K562 (cell line): ENCODE data around the gene UNC79. TPM values are rescaled to one million over a fixed set of nuclear protein-coding genes. Genes with fewer than 3 reads are reported as not detected.

ENCODE experiments used
- ATAC-seq: fragments of 200-7000 bp; cut with Tn5 transposase; 3 replicates; pipeline ENCODE4 v1.9.1; 2020; ENCODE audit warnings: moderate library complexity
- BruUV-seq: library from RNA; stranded (reverse); fragments of 400-500 nt; replicated peaks from 2 replicates; lab custom pipeline; 2021; lab: Mats Ljungman, UMichigan
- CTCF ChIA-PET: fragments of 300-600 bp; formaldehyde crosslinking; extraction: SDS; loops from one replicate; lab custom pipeline; 2021; ENCODE audit warnings: low intra/inter-chr PET ratio; lab: Yijun Ruan, JAX
- POLR2A ChIA-PET: fragments of 300-600, 350-650 bp; sonication (Branson Sonifier 250); formaldehyde crosslinking; extraction: SDS; loops from one replicate; lab custom pipeline; 2021; ENCODE audit warnings: antibody characterized with exemption, inconsistent platforms; lab: Yijun Ruan, JAX
- DNase-seq, 4 experiments: peaks; one replicate each; pipeline versions ENCODE4 v3.0.0 to v3.0.0-alpha.2; 2011 to 2018; ENCODE audit warnings: low spot score in 3 of 4, mixed read lengths in 3 of 4; ENCODE audit errors: extremely low read depth in 1 of 4
- FAIRE-seq: peaks from 2 replicates; lab custom pipeline; 2011; peaks lifted over from hg19 to GRCh38; lab: Jason Lieb, UNC
- H2AFZ ChIP-seq: 2 replicates; pipeline ENCODE4 v1.6.0; 2011; ENCODE audit warnings: low read depth, low read length, control low read depth, inconsistent platforms
- H3K27ac ChIP-seq: fragments of 200-600 bp; 3 replicates; pipeline ENCODE4 v1.8.0; 2011; ENCODE audit warnings: low read depth, mild to moderate bottlenecking, control low read depth, inconsistent platforms, low read length, moderate library complexity, mixed read lengths; ENCODE audit errors: extremely low read depth
- H3K27me3 ChIP-seq, 2 experiments: fragments of 300-600 bp in 1 of 2; 2 replicates in 1 of 2; 3 replicates in 1 of 2; pipeline versions ENCODE4 v1.6.0 to v1.8.0; 2011; ENCODE audit warnings: inconsistent platforms in 2 of 2, low read length in 2 of 2, mild to moderate bottlenecking in 1 of 2, mixed read lengths in 1 of 2, moderate library complexity in 1 of 2; ENCODE audit not compliant: control insufficient read depth in 2 of 2, insufficient read depth in 2 of 2
- H3K36me3 ChIP-seq: fragments of 300-600 bp; 3 replicates; pipeline ENCODE4 v1.8.0; 2011; ENCODE audit warnings: mild to moderate bottlenecking, low read length, inconsistent platforms; ENCODE audit not compliant: control insufficient read depth, insufficient read depth
- H3K4me1 ChIP-seq, 2 experiments: fragments of 200-600 bp in 1 of 2; replicated peaks in 1 of 2; 2 replicates in 1 of 2; 3 replicates in 1 of 2; pipeline versions ENCODE4 v1.5.1 to v1.8.0; 2011; ENCODE audit warnings: inconsistent platforms in 2 of 2, low read length in 2 of 2, mild to moderate bottlenecking in 1 of 2, mixed read lengths in 1 of 2, moderate library complexity in 1 of 2; ENCODE audit not compliant: control insufficient read depth in 2 of 2, insufficient read depth in 2 of 2
- H3K4me2 ChIP-seq: 2 replicates; pipeline ENCODE4 v1.6.1; 2011; ENCODE audit warnings: low read length, control low read depth, inconsistent platforms, mixed read lengths; ENCODE audit not compliant: insufficient read depth
- H3K4me3 ChIP-seq: fragments of 200-600 bp; sonication (generic), shearing (Covaris generic); 2 replicates; pipeline ENCODE4 v1.5.1; 2016; ENCODE audit warnings: control low read depth, inconsistent platforms
- H3K79me2 ChIP-seq: fragments of 200-600 bp; 3 replicates; pipeline ENCODE4 v1.8.0; 2011; ENCODE audit warnings: low read length, inconsistent platforms; ENCODE audit not compliant: control insufficient read depth, insufficient read depth
- H3K9ac ChIP-seq, 2 experiments: 2 replicates each; pipeline versions ENCODE4 v1.6.0 to v1.6.1; 2011; ENCODE audit warnings: low read depth in 2 of 2, low read length in 2 of 2, control low read depth in 1 of 2, inconsistent platforms in 1 of 2, mild to moderate bottlenecking in 1 of 2, mixed read lengths in 1 of 2; ENCODE audit not compliant: insufficient read depth in 1 of 2
- H3K9me1 ChIP-seq: one replicate; pipeline ENCODE4 v1.6.0; 2011; ENCODE audit warnings: inconsistent platforms, mild to moderate bottlenecking, low read length, moderate library complexity; ENCODE audit not compliant: control insufficient read depth, insufficient read depth
- H3K9me3 ChIP-seq: replicated peaks from 2 replicates; pipeline ENCODE4 v1.5.1; 2011; ENCODE audit warnings: low read depth, low read length, inconsistent platforms; ENCODE audit not compliant: control insufficient read depth, insufficient read depth
- H4K20me1 ChIP-seq: replicated peaks from 2 replicates; pipeline ENCODE4 v1.6.1; 2011; ENCODE audit warnings: low read length, inconsistent platforms, mixed read lengths; ENCODE audit not compliant: control insufficient read depth, insufficient read depth
- CHD1 ChIP-seq: fragments of 200-600 bp; sonication (generic); IDR thresholded peaks from one replicate; pipeline ENCODE4 v1.6.1; 2012; ENCODE audit warnings: mild to moderate bottlenecking, moderate library complexity, low read length, inconsistent platforms
- E4F1 ChIP-seq: fragments of 250-450 bp; sonication (Bioruptor Pico); IDR thresholded peaks from 2 replicates; pipeline ENCODE4 v1.5.0; 2021; ENCODE audit warnings: mild to moderate bottlenecking, borderline replicate concordance
- LCOR ChIP-seq: sonication (generic); formaldehyde crosslinking; IDR thresholded peaks from 2 replicates; pipeline ENCODE4 v1.8.0; 2022; ENCODE audit warnings: mild to moderate bottlenecking, missing genetic modification reagents
- MAX ChIP-seq: sonication (generic); formaldehyde crosslinking; IDR thresholded peaks from 2 replicates; pipeline ENCODE4 v1.9.0; 2022; ENCODE audit warnings: mild to moderate bottlenecking, missing genetic modification reagents
- NUFIP1 ChIP-seq: fragments of 450-650 bp; IDR thresholded peaks from 2 replicates; pipeline ENCODE4 v1.6.1; 2018; ENCODE audit not compliant: partially characterized antibody
- POLR3G ChIP-seq: IDR thresholded peaks from 2 replicates; pipeline ENCODE4 v1.6.1; 2011; ENCODE audit not compliant: insufficient read length, insufficient replicate concordance; ENCODE audit errors: extremely low read depth
- PPARD ChIP-seq: fragments of 250-450 bp; sonication (Bioruptor Pico); IDR thresholded peaks from 2 replicates; pipeline ENCODE4 v1.8.0; 2022; ENCODE audit warnings: inconsistent platforms, mild to moderate bottlenecking, moderate library complexity
- PTBP1 ChIP-seq: fragments of 200-400 bp; formaldehyde crosslinking; IDR thresholded peaks from 2 replicates; pipeline ENCODE4 v1.6.1; 2017; ENCODE audit warnings: low read depth, low read length
- SIN3B ChIP-seq: fragments of 450-650 bp; IDR thresholded peaks from 2 replicates; pipeline ENCODE4 v1.6.1; 2017; ENCODE audit warnings: low read depth, mild to moderate bottlenecking, moderate library complexity
- SNIP1 ChIP-seq: fragments of 450-650 bp; IDR thresholded peaks from 2 replicates; pipeline ENCODE4 v1.7.1; 2017; ENCODE audit warnings: low read depth, mild to moderate bottlenecking
- SOX6 ChIP-seq: fragments of 450-650 bp; IDR thresholded peaks from 2 replicates; pipeline ENCODE4 v1.6.1; 2014; ENCODE audit warnings: mild to moderate bottlenecking
- VEZF1 ChIP-seq: fragments of 200-800 bp; sonication (Bioruptor generic); IDR thresholded peaks from 2 replicates; pipeline ENCODE4 v1.6.1; 2017; ENCODE audit warnings: missing genetic modification characterization, missing compliant biosample characterization
- ZNF277 ChIP-seq: fragments of 250-450 bp; sonication (Bioruptor Pico); IDR thresholded peaks from 2 replicates; pipeline ENCODE4 v1.8.0; 2022; ENCODE audit warnings: inconsistent platforms, mild to moderate bottlenecking, moderate library complexity, borderline replicate concordance
- ZNF280A ChIP-seq: fragments of 450-650 bp; IDR thresholded peaks from 2 replicates; pipeline ENCODE4 v1.6.1; 2018; ENCODE audit warnings: mild to moderate bottlenecking, low read depth; ENCODE audit not compliant: partially characterized antibody
- WGBS: fragments of 100-300 bp; shearing (Covaris generic); methylation state at CpG from one replicate; pipeline ENCODE4 v1.1.6; 2016; ENCODE audit warnings: low coverage, mixed read lengths; ENCODE audit not compliant: insufficient coverage; ENCODE audit errors: missing lambda C conversion rate; 5-methylcytosine and 5-hydroxymethylcytosine counted together
- in situ Hi-C: fragments of 300-500 bp; cut with MboI; formaldehyde crosslinking; loops from 4 replicates; pipeline ENCODE4 v1.15.0; 2018; ENCODE audit warnings: inconsistent platforms, mixed read lengths
- intact Hi-C: fragments of 100-400 bp; cut with micrococcal nuclease; formaldehyde crosslinking; loops from 2 replicates; pipeline ENCODE4 v1.14.2; 2022
- polyA plus RNA-seq, 8 experiments: library from polyadenylated mRNA; depleted of rRNA in 4 of 8; stranded (reverse) in 5 of 8; unstranded in 3 of 8; fragments of >200 nt; fragmentation: Nextera tagmentation in 2 of 8; fragmentation: Illumina TruSeq in 1 of 8; extraction: Ambion mirVana in 2 of 8; extraction: Trizol in 1 of 8; gene quantifications; 2 replicates each; pipeline versions ENCODE4 v1.2.1 to v1.2.3, GENCODE V29; 2011 to 2014; ENCODE audit warnings: inconsistent platforms in 1 of 8, missing spikeins in 1 of 8
- total RNA-seq, 7 experiments: library from RNA; depleted of rRNA in 6 of 7; stranded (reverse); fragments of >200 nt in 6 of 7; fragmentation: Illumina TruSeq in 2 of 7; extraction: Trizol in 2 of 7; gene quantifications; 2 replicates each; pipeline versions ENCODE4 v1.2.1 to v1.2.3, GENCODE V29; 2011 to 2021; ENCODE audit warnings: low replicate concordance in 1 of 7

The UNC79 gene
- total and polyA plus RNA-seq, 9 of the 15 experiments (the other 6 are each of a cell fraction or from before 2014, with no cell fraction given) = under 0.01 to 0.04 (median 0.01) TPM; not detected in 6

- no TSS peak for BruUV-seq
- POLR2A ChIA-PET = no interaction called here
- TF ChIP-seq MAX = no peak
- no peak for TF ChIP-seq PTBP1
- no peak for TF ChIP-seq VEZF1 (CRISPR knock-in tag)
- TF ChIP-seq POLR3G = no peak
- TF ChIP-seq LCOR (CRISPR knock-in tag) = no peak
- no peak for TF ChIP-seq ZNF277 (CRISPR knock-in tag)
- no peak for TF ChIP-seq PPARD
- no peak for TF ChIP-seq E4F1 (CRISPR knock-in tag)
- TF ChIP-seq NUFIP1 = no peak
- TF ChIP-seq SOX6 = 0 out of 2 replicates have a peak, but pooled peaks have one; percentile 11
- TF ChIP-seq ZNF280A = peak; percentile 84
- no peak for TF ChIP-seq SIN3B
- TF ChIP-seq SNIP1 = no peak
- TF ChIP-seq CHD1 = no peak
These were observed 89.4 kb downstream of the UNC79 start for GRCh38 chr14:93520053-93520607.

More at GRCh38 chr14:93520053-93520607, 89.4 kb downstream of the UNC79 start:
- no peak for FAIRE-seq
- H4K20me1 ChIP-seq = no peaks in the 10 kb centered on the region
- no peaks in the 10 kb centered on the region for H3K9me1 ChIP-seq
- CTCF ChIA-PET = no interaction called here
- H3K9me3 ChIP-seq = no peaks in the 10 kb centered on the region; the same call in 1 of the 2 replicates
- in situ Hi-C loops (no loop called here), intact Hi-C loops (no loop called here)
- no peaks in the 10 kb centered on the region for H3K36me3 ChIP-seq
- no peaks in the 10 kb centered on the region for H3K79me2 ChIP-seq
- DNase-seq = no peak
- H3K27me3 ChIP-seq = no peaks in the 10 kb centered on the region
- WGBS = 3% methylated on average over 3 of the region's 3 CpGs
- no peak overlapping the region for H3K27ac ChIP-seq
- H3K4me1 ChIP-seq = no peaks in the 10 kb centered on the region
- no peak overlapping the region for H3K4me2 ChIP-seq
- ATAC-seq = no peak
- H2AFZ ChIP-seq = no peak overlapping the region
- H3K9ac ChIP-seq = no peak overlapping the region
- H3K4me3 ChIP-seq = no peak overlapping the region
